Islet precursor cell (in vitro differentiated cells): Measurements from ENCODE around the gene MRNIP.
A peak's percentile ranks its signal among the peaks of the same experiment; 100 is the strongest.

ENCODE experiments used
- DNase-seq: peaks from one replicate; pipeline ENCODE4 v3.0.0-alpha.2; 2018

MRNIP gene

GRCh38 chr5:179858586-179859427, at the start of gene MRNIP:
Gene MRNIP (minus strand): TSS chr5:179858817. CDS start chr5:179858796, 21 bp downstream.
- DNase-seq, result peak; percentile 97

GRCh38 chr5:179907556-179908324, 49.1 kb upstream of the MRNIP start, which contains the start of gene TBC1D9B:
Gene TBC1D9B (minus strand): TSS chr5:179907897. CDS start chr5:179907821, 76 bp downstream.
- DNase-seq, result peak; percentile 76

- DNase-seq, result no peak
These were observed 48.4 kb upstream of the MRNIP start for GRCh38 chr5:179906795-179907555.

GRCh38 chr5:179906294-179906794, 47.7 kb upstream of the MRNIP start:
- DNase-seq, result no peak

GRCh38 chr5:179905161-179905560, 46.5 kb upstream of the MRNIP start:
- no peak for DNase-seq

- no peak for DNase-seq
These were observed 46.0 kb upstream of the MRNIP start for GRCh38 chr5:179904463-179905160.

GRCh38 chr5:179902763-179903158, 44.1 kb upstream of the MRNIP start:
- no peak for DNase-seq

- no peak for DNase-seq
These were observed 43.5 kb upstream of the MRNIP start for GRCh38 chr5:179901915-179902762.

GRCh38 chr5:179901462-179901861, 42.8 kb upstream of the MRNIP start:
- DNase-seq, result no peak

GRCh38 chr5:179900711-179901110, 42.1 kb upstream of the MRNIP start:
- no peak for DNase-seq

GRCh38 chr5:179900206-179900605, 41.6 kb upstream of the MRNIP start:
- DNase-seq, result no peak

GRCh38 chr5:179895861-179896260, 37.2 kb upstream of the MRNIP start:
- DNase-seq, result no peak

- DNase-seq, result no peak
These were observed 35.6 kb upstream of the MRNIP start for GRCh38 chr5:179893958-179894895.

- no peak for DNase-seq
These were observed 34.7 kb upstream of the MRNIP start for GRCh38 chr5:179893076-179893957.

GRCh38 chr5:179892255-179892654, 33.6 kb upstream of the MRNIP start:
- DNase-seq, result no peak

- no peak for DNase-seq
These were observed 32.4 kb upstream of the MRNIP start for GRCh38 chr5:179890751-179891682.

GRCh38 chr5:179889885-179890284, 31.3 kb upstream of the MRNIP start:
- no peak for DNase-seq

- DNase-seq, result no peak
These were observed 29.2 kb upstream of the MRNIP start for GRCh38 chr5:179887802-179888201.
